Nucleus accumbens (tissue), 56 donors: ENCODE measurements around the gene RUNX3.

Source experiments
- DNase-seq, 56 donors: peaks; one replicate each; lab custom pipeline; 2025; lab: John Stamatoyannopoulos, UW

The RUNX3 gene

GRCh38 chr1:24931468-24932231, 1.6 kb upstream of the RUNX3 start:
- no peak for DNase-seq

GRCh38 chr1:24931146-24931467, 1.0 kb upstream of the RUNX3 start:
- DNase-seq = no peak

- no peak for DNase-seq
These were observed 447 bp downstream of the RUNX3 start for GRCh38 chr1:24929398-24930259.

GRCh38 chr1:24928689-24929397, 1.2 kb downstream of the RUNX3 start:
- DNase-seq = no peak

GRCh38 chr1:24927988-24928688, 1.9 kb downstream of the RUNX3 start:
- no peak for DNase-seq

GRCh38 chr1:24927473-24927872, 2.6 kb downstream of the RUNX3 start:
- DNase-seq = no peak

- DNase-seq = no peak
These were observed 3.4 kb downstream of the RUNX3 start for GRCh38 chr1:24926563-24927249.

- no peak for DNase-seq
These were observed 4.1 kb downstream of the RUNX3 start for GRCh38 chr1:24925963-24926362.

- no peak for DNase-seq
These were observed 4.8 kb downstream of the RUNX3 start for GRCh38 chr1:24925082-24925779.

- DNase-seq = no peak
These were observed 6.5 kb downstream of the RUNX3 start for GRCh38 chr1:24923485-24924113.

- DNase-seq = no peak
These were observed 8.0 kb downstream of the RUNX3 start for GRCh38 chr1:24921938-24922662.

- no peak for DNase-seq
These were observed 8.7 kb downstream of the RUNX3 start for GRCh38 chr1:24921412-24921811.

GRCh38 chr1:24920533-24920925, 9.5 kb downstream of the RUNX3 start:
- no peak for DNase-seq

GRCh38 chr1:24919791-24920532, 10.1 kb downstream of the RUNX3 start:
- no peak for DNase-seq

GRCh38 chr1:24918995-24919605, 11.0 kb downstream of the RUNX3 start:
- DNase-seq = no peak

GRCh38 chr1:24918370-24918769, 11.7 kb downstream of the RUNX3 start:
- no peak for DNase-seq
